K562 (cell line): ENCODE results near the gene APBA2. TPM values are rescaled to one million over a fixed set of nuclear protein-coding genes. Genes with fewer than 3 reads are reported as not detected.

Experiments used
- ATAC-seq: fragments of 200-7000 bp; cut with Tn5 transposase; 3 replicates; pipeline ENCODE4 v1.9.1; 2020; ENCODE audit warnings: moderate library complexity
- BruUV-seq: library from RNA; stranded (reverse); fragments of 400-500 nt; replicated peaks from 2 replicates; lab custom pipeline; 2021; lab: Mats Ljungman, UMichigan
- CTCF ChIA-PET: fragments of 300-600 bp; formaldehyde crosslinking; extraction: SDS; loops from one replicate; lab custom pipeline; 2021; ENCODE audit warnings: low intra/inter-chr PET ratio; lab: Yijun Ruan, JAX
- POLR2A ChIA-PET: fragments of 300-600, 350-650 bp; sonication (Branson Sonifier 250); formaldehyde crosslinking; extraction: SDS; loops from one replicate; lab custom pipeline; 2021; ENCODE audit warnings: antibody characterized with exemption, inconsistent platforms; lab: Yijun Ruan, JAX
- DNase-seq, 4 experiments: peaks; one replicate each; pipeline versions ENCODE4 v3.0.0 to v3.0.0-alpha.2; 2011 to 2018; ENCODE audit warnings: low spot score in 3 of 4, mixed read lengths in 3 of 4; ENCODE audit errors: extremely low read depth in 1 of 4
- FAIRE-seq: peaks from 2 replicates; lab custom pipeline; 2011; peaks lifted over from hg19 to GRCh38; lab: Jason Lieb, UNC
- H2AFZ ChIP-seq: 2 replicates; pipeline ENCODE4 v1.6.0; 2011; ENCODE audit warnings: low read depth, low read length, control low read depth, inconsistent platforms
- H3K27ac ChIP-seq: fragments of 200-600 bp; 3 replicates; pipeline ENCODE4 v1.8.0; 2011; ENCODE audit warnings: low read depth, mild to moderate bottlenecking, control low read depth, inconsistent platforms, low read length, moderate library complexity, mixed read lengths; ENCODE audit errors: extremely low read depth
- H3K27me3 ChIP-seq, 2 experiments: fragments of 300-600 bp in 1 of 2; 2 replicates in 1 of 2; 3 replicates in 1 of 2; pipeline versions ENCODE4 v1.6.0 to v1.8.0; 2011; ENCODE audit warnings: inconsistent platforms in 2 of 2, low read length in 2 of 2, mild to moderate bottlenecking in 1 of 2, mixed read lengths in 1 of 2, moderate library complexity in 1 of 2; ENCODE audit not compliant: control insufficient read depth in 2 of 2, insufficient read depth in 2 of 2
- H3K36me3 ChIP-seq: fragments of 300-600 bp; 3 replicates; pipeline ENCODE4 v1.8.0; 2011; ENCODE audit warnings: mild to moderate bottlenecking, low read length, inconsistent platforms; ENCODE audit not compliant: control insufficient read depth, insufficient read depth
- H3K4me1 ChIP-seq, 2 experiments: fragments of 200-600 bp in 1 of 2; replicated peaks in 1 of 2; 2 replicates in 1 of 2; 3 replicates in 1 of 2; pipeline versions ENCODE4 v1.5.1 to v1.8.0; 2011; ENCODE audit warnings: inconsistent platforms in 2 of 2, low read length in 2 of 2, mild to moderate bottlenecking in 1 of 2, mixed read lengths in 1 of 2, moderate library complexity in 1 of 2; ENCODE audit not compliant: control insufficient read depth in 2 of 2, insufficient read depth in 2 of 2
- H3K4me2 ChIP-seq: 2 replicates; pipeline ENCODE4 v1.6.1; 2011; ENCODE audit warnings: low read length, control low read depth, inconsistent platforms, mixed read lengths; ENCODE audit not compliant: insufficient read depth
- H3K4me3 ChIP-seq: fragments of 200-600 bp; sonication (generic), shearing (Covaris generic); 2 replicates; pipeline ENCODE4 v1.5.1; 2016; ENCODE audit warnings: control low read depth, inconsistent platforms
- H3K79me2 ChIP-seq: fragments of 200-600 bp; 3 replicates; pipeline ENCODE4 v1.8.0; 2011; ENCODE audit warnings: low read length, inconsistent platforms; ENCODE audit not compliant: control insufficient read depth, insufficient read depth
- H3K9ac ChIP-seq, 2 experiments: 2 replicates each; pipeline versions ENCODE4 v1.6.0 to v1.6.1; 2011; ENCODE audit warnings: low read depth in 2 of 2, low read length in 2 of 2, control low read depth in 1 of 2, inconsistent platforms in 1 of 2, mild to moderate bottlenecking in 1 of 2, mixed read lengths in 1 of 2; ENCODE audit not compliant: insufficient read depth in 1 of 2
- H3K9me1 ChIP-seq: one replicate; pipeline ENCODE4 v1.6.0; 2011; ENCODE audit warnings: inconsistent platforms, mild to moderate bottlenecking, low read length, moderate library complexity; ENCODE audit not compliant: control insufficient read depth, insufficient read depth
- H3K9me3 ChIP-seq: replicated peaks from 2 replicates; pipeline ENCODE4 v1.5.1; 2011; ENCODE audit warnings: low read depth, low read length, inconsistent platforms; ENCODE audit not compliant: control insufficient read depth, insufficient read depth
- H4K20me1 ChIP-seq: replicated peaks from 2 replicates; pipeline ENCODE4 v1.6.1; 2011; ENCODE audit warnings: low read length, inconsistent platforms, mixed read lengths; ENCODE audit not compliant: control insufficient read depth, insufficient read depth
- MEIS2 ChIP-seq: fragments of 450-650 bp; IDR thresholded peaks from 2 replicates; pipeline ENCODE4 v1.6.1; 2014; ENCODE audit warnings: mild to moderate bottlenecking; ENCODE audit not compliant: partially characterized antibody
- PRPF4 ChIP-seq: fragments of 200-400 bp; formaldehyde crosslinking; IDR thresholded peaks from one replicate; pipeline ENCODE4 v1.6.1; 2017; ENCODE audit warnings: low read length, low read depth, mild to moderate bottlenecking; ENCODE audit not compliant: insufficient read depth, poor library complexity, severe bottlenecking
- SAFB2 ChIP-seq: fragments of 200-400 bp; formaldehyde crosslinking; IDR thresholded peaks from 2 replicates; pipeline ENCODE4 v1.6.1; 2018; ENCODE audit warnings: borderline replicate concordance, low read length, low read depth, moderate library complexity; ENCODE audit not compliant: severe bottlenecking
- SLC30A9 ChIP-seq: fragments of 250-450 bp; sonication (Bioruptor Pico); IDR thresholded peaks from 2 replicates; pipeline ENCODE4 v1.8.0; 2022; ENCODE audit warnings: mild to moderate bottlenecking, moderate library complexity
- ZNF146 ChIP-seq: IDR thresholded peaks from one replicate; pipeline ENCODE4 v1.6.1; 2018; ENCODE audit warnings: missing compliant biosample characterization; ENCODE audit not compliant: unreplicated experiment
- WGBS: fragments of 100-300 bp; shearing (Covaris generic); methylation state at CpG from one replicate; pipeline ENCODE4 v1.1.6; 2016; ENCODE audit warnings: low coverage, mixed read lengths; ENCODE audit not compliant: insufficient coverage; ENCODE audit errors: missing lambda C conversion rate; 5-methylcytosine and 5-hydroxymethylcytosine counted together
- in situ Hi-C: fragments of 300-500 bp; cut with MboI; formaldehyde crosslinking; loops from 4 replicates; pipeline ENCODE4 v1.15.0; 2018; ENCODE audit warnings: inconsistent platforms, mixed read lengths
- intact Hi-C: fragments of 100-400 bp; cut with micrococcal nuclease; formaldehyde crosslinking; loops from 2 replicates; pipeline ENCODE4 v1.14.2; 2022
- polyA plus RNA-seq, 8 experiments: library from polyadenylated mRNA; depleted of rRNA in 4 of 8; stranded (reverse) in 5 of 8; unstranded in 3 of 8; fragments of >200 nt; fragmentation: Nextera tagmentation in 2 of 8; fragmentation: Illumina TruSeq in 1 of 8; extraction: Ambion mirVana in 2 of 8; extraction: Trizol in 1 of 8; gene quantifications; 2 replicates each; pipeline versions ENCODE4 v1.2.1 to v1.2.3, GENCODE V29; 2011 to 2014; ENCODE audit warnings: inconsistent platforms in 1 of 8, missing spikeins in 1 of 8
- total RNA-seq, 7 experiments: library from RNA; depleted of rRNA in 6 of 7; stranded (reverse); fragments of >200 nt in 6 of 7; fragmentation: Illumina TruSeq in 2 of 7; extraction: Trizol in 2 of 7; gene quantifications; 2 replicates each; pipeline versions ENCODE4 v1.2.1 to v1.2.3, GENCODE V29; 2011 to 2021; ENCODE audit warnings: low replicate concordance in 1 of 7

APBA2 gene
- total and polyA plus RNA-seq, 9 of the 15 experiments (the other 6 are each of a cell fraction or from before 2014, with no cell fraction given) = 0.24 to 40.9 (median 25.2) TPM

GRCh38 chr15:28997791-28998190 is 112.0 kb downstream of the APBA2 start:
- H2AFZ ChIP-seq = no peak overlapping the region
- H3K9me3 ChIP-seq = no peaks in the 10 kb centered on the region
- FAIRE-seq (no peak), DNase-seq (no peak), ATAC-seq (no peak)
- no peak overlapping the region for H3K9ac ChIP-seq
- peaks cover 17% of the 10 kb centered on the region; the same call in 2 of the 3 replicates for H3K36me3 ChIP-seq
- H3K4me1 ChIP-seq = 0 out of 5 replicates have a peak, but pooled peaks cover 0 to 3% of the 10 kb centered on the region in 2 experiments
- no peak overlapping the region for H3K4me3 ChIP-seq
- 96% methylated on average over 4 of the region's 4 CpGs for WGBS
- H3K79me2 ChIP-seq = no peaks in the 10 kb centered on the region
- no peaks in the 10 kb centered on the region for H3K27me3 ChIP-seq
- in situ Hi-C loops = no loop called here
- ChIA-PET POLR2A (interaction anchor here (0.6 kb wide), 1 partner anchor 11 kb away, joined by 3 read pairs; no protein-coding TSS in a partner anchor), CTCF (interaction anchor here (1.1 kb wide), 1 partner anchor 109 kb away, joined by 4 read pairs; no protein-coding TSS in a partner anchor)
- no peak overlapping the region for H3K4me2 ChIP-seq
- H4K20me1 ChIP-seq = no peaks in the 10 kb centered on the region
- TF ChIP-seq SLC30A9 (CRISPR knock-in tag) (no peak), PRPF4 (no peak)
- H3K9me1 ChIP-seq = no peaks in the 10 kb centered on the region
- intact Hi-C loops = no loop called here
- H3K27ac ChIP-seq = no peak overlapping the region
- no TSS peak for BruUV-seq

GRCh38 chr15:28998511-28998910 is 112.7 kb downstream of the APBA2 start:
- 83% methylated on average over 5 of the region's 5 CpGs for WGBS
- H3K9me3 ChIP-seq = no peaks in the 10 kb centered on the region
- no peak overlapping the region for H3K4me3 ChIP-seq
- H3K27ac ChIP-seq = no peak overlapping the region
- no peak for FAIRE-seq
- in situ Hi-C loops (no loop called here), intact Hi-C loops (no loop called here)
- H2AFZ ChIP-seq = no peak overlapping the region
- no peak for DNase-seq
- H4K20me1 ChIP-seq = no peaks in the 10 kb centered on the region
- no peaks in the 10 kb centered on the region for H3K27me3 ChIP-seq
- no TSS peak for BruUV-seq
- ATAC-seq = no peak
- CTCF ChIA-PET = interaction anchor here (1.1 kb wide), 1 partner anchor 108 kb away, joined by 4 read pairs; no protein-coding TSS in a partner anchor
- H3K4me1 ChIP-seq = 0 out of 5 replicates have a peak, but pooled peaks cover 0 to 3% of the 10 kb centered on the region in 2 experiments
- no peak overlapping the region for H3K9ac ChIP-seq
- H3K36me3 ChIP-seq = peaks cover 17% of the 10 kb centered on the region; the same call in 2 of the 3 replicates
- no peak for TF ChIP-seq SAFB2
- TF ChIP-seq MEIS2 = no peak
- TF ChIP-seq ZNF146 = no peak
- POLR2A ChIA-PET = no interaction called here
- H3K4me2 ChIP-seq = no peak overlapping the region
- no peaks in the 10 kb centered on the region for H3K9me1 ChIP-seq
- no peaks in the 10 kb centered on the region for H3K79me2 ChIP-seq
